ENCODE data around the gene PTPRK. TPM values are rescaled to one million over a fixed set of nuclear protein-coding genes. Genes with fewer than 3 reads are reported as not detected.

Gene PTPRK
- total and polyA plus RNA-seq, 2 of the 8 experiments (the other 6 are each of a cell fraction or from before 2014, with no cell fraction given), result 11.4 to 47.3 TPM

GRCh38 chr6:128532136-128532535, 11.7 kb upstream of the PTPRK start (continued):
- TF ChIP-seq EP300 (IDR thresholded peaks at IDR 0.05; ENCODE audit: borderline replicate concordance in 1 of 2, low read depth in 2 of 2, low read length in 2 of 2), result no peak
- no peak for TF ChIP-seq SIX5 (IDR thresholded peaks at IDR 0.05; ENCODE audit: low read depth, low read length)
- no peak for TF ChIP-seq SP1 (IDR thresholded peaks at IDR 0.05; ENCODE audit: low read depth, low read length)
- TF ChIP-seq JUND (IDR thresholded peaks at IDR 0.05; ENCODE audit: low read length), result no peak
